BLaER1 (cell line): ENCODE measurements around the gene BGLAP.

Experiments used
- H3K27ac ChIP-seq: shearing (Covaris generic); formaldehyde crosslinking; 2 replicates; pipeline ENCODE4 v1.8.1; 2022
- H3K27me3 ChIP-seq: shearing (Covaris generic); formaldehyde crosslinking; 2 replicates; pipeline ENCODE4 v1.8.1; 2022
- H3K36me3 ChIP-seq: shearing (Covaris generic); formaldehyde crosslinking; 2 replicates; pipeline ENCODE4 v1.8.1; 2022
- H3K4me1 ChIP-seq: shearing (Covaris generic); formaldehyde crosslinking; 2 replicates; pipeline ENCODE4 v1.8.1; 2022
- H3K4me2 ChIP-seq: shearing (Covaris generic); formaldehyde crosslinking; 2 replicates; pipeline ENCODE4 v1.8.1; 2022
- H3K4me3 ChIP-seq: shearing (Covaris generic); formaldehyde crosslinking; 2 replicates; pipeline ENCODE4 v1.8.1; 2022
- H3K9ac ChIP-seq: shearing (Covaris generic); formaldehyde crosslinking; 2 replicates; pipeline ENCODE4 v1.8.1; 2022
- H3K9me3 ChIP-seq: shearing (Covaris generic); formaldehyde crosslinking; 2 replicates; pipeline ENCODE4 v1.8.1; 2022
- H4K20me1 ChIP-seq: shearing (Covaris generic); formaldehyde crosslinking; 2 replicates; pipeline ENCODE4 v1.8.1; 2022
- Cebpa-rat ChIP-seq: shearing (Covaris generic); IDR thresholded peaks from 2 replicates; pipeline ENCODE4 v1.8.1; 2022

BGLAP gene

DNA sequence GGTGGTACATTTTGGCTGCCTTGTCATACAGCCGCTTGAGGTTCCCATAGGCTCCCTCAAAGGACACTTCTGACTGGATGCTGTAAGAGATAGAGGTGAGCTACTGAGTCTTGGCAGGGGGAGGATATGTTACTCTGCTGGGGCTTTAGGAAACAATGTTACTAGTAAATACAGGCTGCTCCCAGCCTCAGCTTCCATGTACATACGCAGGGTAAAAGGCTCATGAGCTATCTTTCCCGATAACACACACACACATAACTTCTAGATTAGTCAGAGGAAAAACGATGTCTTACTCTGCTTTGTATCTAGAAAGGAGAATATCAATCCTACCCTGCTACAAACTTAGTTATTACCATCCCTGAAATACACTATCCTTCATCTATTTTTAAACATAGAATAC, 26.4 kb downstream of the BGLAP start:
- peaks cover 78% of the 10 kb centered on the region for H4K20me1 ChIP-seq
- no peak for TF ChIP-seq Cebpa-rat
- H3K27me3 ChIP-seq = no peaks in the 10 kb centered on the region
- H3K4me2 ChIP-seq = no peak overlapping the region
- peaks cover 99% of the 10 kb centered on the region for H3K36me3 ChIP-seq
- H3K4me1 ChIP-seq = no peaks in the 10 kb centered on the region
- H3K4me3 ChIP-seq = no peak overlapping the region
- no peak overlapping the region for H3K9ac ChIP-seq
- no peak overlapping the region for H3K27ac ChIP-seq
- no peaks in the 10 kb centered on the region for H3K9me3 ChIP-seq

DNA sequence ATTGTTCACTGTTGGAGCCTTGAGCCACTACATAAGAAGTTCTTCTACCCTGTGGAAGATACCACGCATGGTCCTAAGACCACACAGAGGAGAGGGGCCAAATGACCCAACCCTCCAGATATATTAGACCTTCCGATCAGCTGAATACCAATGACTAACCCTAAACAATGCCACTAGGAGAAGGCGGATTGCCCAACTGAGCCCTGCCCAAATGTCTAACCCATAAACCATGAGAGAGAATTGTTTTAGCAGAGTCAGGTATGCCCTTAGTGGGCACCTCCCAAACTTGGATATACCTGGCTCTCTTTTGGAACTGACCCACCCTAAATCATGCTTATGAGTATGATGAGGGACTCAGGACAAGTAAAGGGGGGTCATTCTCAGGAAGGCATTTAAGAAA, 28.3 kb downstream of the BGLAP start:
- H3K36me3 ChIP-seq = peaks cover 99% of the 10 kb centered on the region
- H3K4me2 ChIP-seq = no peak overlapping the region
- peaks cover 80% of the 10 kb centered on the region for H4K20me1 ChIP-seq
- H3K4me1 ChIP-seq = no peaks in the 10 kb centered on the region
- no peaks in the 10 kb centered on the region for H3K9me3 ChIP-seq
- H3K27ac ChIP-seq = no peak overlapping the region
- no peak for TF ChIP-seq Cebpa-rat
- no peak overlapping the region for H3K4me3 ChIP-seq
- no peak overlapping the region for H3K9ac ChIP-seq
- H3K27me3 ChIP-seq = no peaks in the 10 kb centered on the region

DNA sequence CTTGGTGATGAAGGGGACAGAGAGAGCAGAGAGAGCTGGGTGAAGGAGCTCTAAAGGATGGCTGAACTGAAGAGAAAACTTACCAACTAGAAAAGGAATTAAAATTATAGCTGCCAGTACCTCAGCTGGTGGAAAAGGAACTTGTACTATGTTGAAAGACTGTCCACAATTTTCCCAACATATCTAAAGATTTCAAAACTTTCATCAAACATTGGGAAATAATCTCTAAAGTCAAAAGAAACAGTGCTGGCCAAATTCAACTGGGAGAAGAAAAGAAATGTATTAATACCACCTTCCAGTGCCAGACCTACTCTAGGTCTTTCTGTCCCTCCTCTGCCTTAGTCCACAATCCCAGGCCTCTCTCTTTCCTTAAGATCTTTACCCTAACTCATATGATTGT, 34.5 kb downstream of the BGLAP start:
- no peak overlapping the region for H3K9ac ChIP-seq
- peaks cover 90% of the 10 kb centered on the region for H3K36me3 ChIP-seq
- H3K9me3 ChIP-seq = no peaks in the 10 kb centered on the region
- peaks cover 82% of the 10 kb centered on the region for H4K20me1 ChIP-seq
- H3K4me3 ChIP-seq = no peak overlapping the region
- peaks cover 17% of the 10 kb centered on the region for H3K4me1 ChIP-seq
- H3K4me2 ChIP-seq = no peak overlapping the region
- no peak overlapping the region for H3K27ac ChIP-seq
- no peaks in the 10 kb centered on the region for H3K27me3 ChIP-seq
- no peak for TF ChIP-seq Cebpa-rat

DNA sequence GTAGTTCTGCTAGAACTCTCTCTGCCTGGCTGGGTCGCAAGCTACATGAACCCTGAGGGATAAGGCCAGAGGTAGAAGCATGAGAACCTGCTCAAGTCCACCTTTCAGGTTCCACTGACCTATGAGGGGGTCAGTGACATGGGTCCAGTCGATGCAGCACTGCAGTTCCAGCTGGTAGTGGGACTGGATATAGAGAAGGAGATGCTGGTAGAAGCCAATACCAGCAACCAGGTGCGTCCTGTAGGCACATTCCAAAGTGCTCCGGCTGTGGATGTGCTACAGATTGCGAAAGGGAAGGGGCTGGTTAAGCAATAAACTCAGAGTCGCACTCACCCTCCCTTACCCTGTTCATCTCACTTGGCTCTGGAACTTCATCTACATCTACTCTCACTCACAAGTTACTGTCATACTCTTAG, 35.0 kb downstream of the BGLAP start:
- no peak overlapping the region for H3K4me2 ChIP-seq
- H3K9ac ChIP-seq = no peak overlapping the region
- H3K27ac ChIP-seq = no peak overlapping the region
- H3K27me3 ChIP-seq = no peaks in the 10 kb centered on the region
- peaks cover 85% of the 10 kb centered on the region for H3K36me3 ChIP-seq
- TF ChIP-seq Cebpa-rat = no peak
- H3K9me3 ChIP-seq = no peaks in the 10 kb centered on the region
- H3K4me1 ChIP-seq = peaks cover 21% of the 10 kb centered on the region
- no peak overlapping the region for H3K4me3 ChIP-seq
- peaks cover 82% of the 10 kb centered on the region for H4K20me1 ChIP-seq

DNA sequence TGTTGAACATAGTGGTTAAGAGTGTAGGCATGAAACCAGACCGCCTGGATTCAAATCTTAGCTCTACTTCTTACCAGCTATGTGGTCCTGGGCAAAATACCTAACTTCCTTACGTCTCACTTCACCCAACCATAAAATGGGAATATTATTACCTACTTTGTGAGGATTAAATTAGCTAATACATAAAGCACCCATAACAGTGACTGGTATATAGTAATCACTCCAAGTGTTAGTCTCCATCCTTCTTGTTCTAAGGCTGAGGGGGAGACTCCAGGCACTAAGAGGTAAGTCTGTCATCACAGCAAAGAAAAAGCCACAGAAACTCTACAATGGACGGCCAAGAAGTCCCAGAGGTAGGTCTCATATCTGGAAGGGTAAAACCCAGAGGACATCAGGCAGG, 37.9 kb downstream of the BGLAP start:
- H3K36me3 ChIP-seq = peaks cover 57% of the 10 kb centered on the region
- no peak overlapping the region for H3K9ac ChIP-seq
- H3K9me3 ChIP-seq = no peaks in the 10 kb centered on the region
- peaks cover 67% of the 10 kb centered on the region for H4K20me1 ChIP-seq
- H3K27ac ChIP-seq = no peak overlapping the region
- H3K27me3 ChIP-seq = no peaks in the 10 kb centered on the region
- H3K4me3 ChIP-seq = no peak overlapping the region
- TF ChIP-seq Cebpa-rat = no peak
- peaks cover 34% of the 10 kb centered on the region for H3K4me1 ChIP-seq
- H3K4me2 ChIP-seq = 0 out of 2 replicates have a peak overlapping the region, but pooled peaks have one; percentile 92

DNA sequence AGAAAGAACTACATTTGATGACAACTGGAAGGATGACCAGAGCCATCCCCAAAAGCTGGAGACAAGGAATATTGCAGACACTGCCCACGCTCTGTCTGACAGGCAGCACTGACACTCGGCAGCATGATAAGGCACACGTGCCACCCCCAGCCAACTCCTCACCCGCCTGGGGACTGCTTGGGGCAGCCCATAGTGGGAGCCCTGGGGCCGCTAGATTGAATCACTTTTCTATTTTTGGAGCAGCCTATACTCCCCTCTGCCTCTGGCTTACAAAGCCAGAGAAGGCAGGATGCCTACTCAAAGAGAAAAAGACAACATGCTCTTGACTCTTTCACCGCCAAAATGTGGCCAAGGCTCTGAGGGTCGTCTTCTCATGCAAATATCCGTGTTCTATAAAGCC, 39.3 kb downstream of the BGLAP start:
- peak overlapping the region; percentile 96 for H3K9ac ChIP-seq
- H3K4me3 ChIP-seq = peak overlapping the region; percentile 83
- H3K4me1 ChIP-seq = peaks cover 34% of the 10 kb centered on the region
- no peaks in the 10 kb centered on the region for H3K27me3 ChIP-seq
- peak overlapping the region; percentile 95 for H3K27ac ChIP-seq
- peaks cover 56% of the 10 kb centered on the region for H3K36me3 ChIP-seq
- H3K4me2 ChIP-seq = peak overlapping the region; percentile 92
- H4K20me1 ChIP-seq = peaks cover 55% of the 10 kb centered on the region
- TF ChIP-seq Cebpa-rat = no peak
- H3K9me3 ChIP-seq = no peaks in the 10 kb centered on the region

DNA sequence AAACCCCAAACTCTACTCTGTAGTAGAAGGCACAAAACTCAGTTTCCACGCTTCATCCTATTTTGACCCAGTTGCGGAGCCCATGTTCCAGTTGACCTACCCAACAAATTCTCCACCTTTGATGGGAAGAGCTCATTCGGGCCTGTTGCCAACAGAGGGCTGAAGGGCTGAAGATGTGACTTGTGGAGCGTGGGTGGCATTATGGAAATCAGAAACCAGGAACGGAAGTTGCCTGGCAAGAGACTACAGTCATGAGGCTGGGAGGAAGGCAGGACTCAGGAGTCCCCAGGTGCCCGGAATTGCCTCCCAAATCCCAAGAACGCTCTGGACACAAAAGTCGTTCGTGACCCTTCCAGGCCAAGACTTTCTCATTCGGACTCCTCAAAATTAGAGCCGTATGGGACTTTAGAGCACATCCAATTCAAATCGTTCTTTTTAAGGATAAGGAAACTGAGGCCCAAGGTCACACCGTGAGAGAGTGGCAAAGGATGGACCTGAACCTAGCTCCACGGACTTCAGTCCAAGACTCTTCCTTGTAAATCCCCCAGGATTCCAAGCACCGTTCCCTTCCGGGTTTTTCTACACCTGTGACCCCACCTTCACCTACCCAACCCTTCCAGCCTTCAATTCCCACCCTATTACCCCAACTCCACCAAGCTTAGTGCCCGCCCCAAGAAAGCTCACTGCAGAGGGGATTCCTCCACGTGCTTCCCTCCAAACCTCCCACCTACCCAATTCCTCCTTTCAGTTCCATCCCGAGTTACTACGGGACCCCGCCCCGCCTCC, 39.9 kb downstream of the BGLAP start:
- Histone ChIP-seq H3K27me3 (no peaks in the 10 kb centered on the region), H4K20me1 (peaks cover 50% of the 10 kb centered on the region), H3K36me3 (peaks cover 56% of the 10 kb centered on the region), H3K4me1 (peaks cover 34% of the 10 kb centered on the region), H3K4me3 (peak overlapping the region; percentile 83), H3K9ac (peak overlapping the region; percentile 96), H3K9me3 (no peaks in the 10 kb centered on the region), H3K4me2 (peak overlapping the region; percentile 92), H3K27ac (peak overlapping the region; percentile 95)
- no peak for TF ChIP-seq Cebpa-rat

DNA sequence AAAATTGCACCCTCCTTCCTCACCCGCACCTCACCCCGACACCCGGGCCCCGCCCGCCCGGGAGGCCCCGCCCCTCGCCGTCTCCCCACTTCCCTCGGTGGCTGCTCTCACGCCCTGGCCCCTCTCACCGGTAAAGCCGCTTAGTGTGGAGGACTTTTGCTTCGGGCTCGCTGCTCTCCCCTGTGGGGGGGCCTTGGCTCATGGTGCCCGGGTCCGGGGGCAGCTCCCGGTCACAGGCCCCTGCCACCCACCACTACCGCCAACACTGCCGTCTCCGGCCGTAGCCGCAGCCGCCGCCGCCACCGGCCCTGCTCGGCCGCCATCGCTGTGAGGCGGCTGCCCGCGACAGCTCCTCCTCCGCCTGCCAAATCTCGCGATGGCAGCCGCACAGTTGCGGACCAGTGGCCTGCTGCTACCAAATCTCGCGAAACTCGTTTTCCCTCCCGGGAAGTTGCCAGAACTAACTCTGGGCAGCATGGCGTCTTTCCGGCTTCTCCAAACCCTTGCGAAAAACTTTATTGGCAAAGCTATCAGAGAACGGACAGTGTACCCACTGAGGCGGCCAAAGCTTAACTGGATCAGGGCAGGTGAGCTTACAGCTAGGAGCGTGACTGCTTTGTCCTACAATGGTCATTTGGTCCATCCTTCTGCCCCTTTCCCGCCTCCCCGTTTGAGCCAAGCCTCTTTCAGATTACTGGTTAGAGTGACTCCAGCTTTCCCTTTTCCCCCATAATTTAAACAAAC, 40.7 kb downstream of the BGLAP start, which contains the start of gene SMG5:
Gene SMG5 (minus strand): TSS at position 347 of the 744 bp plus-strand sequence. CDS start 145 bp downstream, at position 202.
- Histone ChIP-seq H3K4me1 (peaks cover 34% of the 10 kb centered on the region), H3K9ac (peak within 1 kb of the TSS; percentile 96), H3K4me2 (peak within 1 kb of the TSS; percentile 95), H3K4me3 (peak within 1 kb of the TSS; percentile 83), H3K36me3 (peaks cover 49% of the 10 kb centered on the region), H3K9me3 (no peaks in the 10 kb centered on the region), H3K27me3 (no peaks in the 10 kb centered on the region), H3K27ac (peak within 1 kb of the TSS; percentile 95), H4K20me1 (peaks cover 44% of the 10 kb centered on the region)
- no peak for TF ChIP-seq Cebpa-rat

DNA sequence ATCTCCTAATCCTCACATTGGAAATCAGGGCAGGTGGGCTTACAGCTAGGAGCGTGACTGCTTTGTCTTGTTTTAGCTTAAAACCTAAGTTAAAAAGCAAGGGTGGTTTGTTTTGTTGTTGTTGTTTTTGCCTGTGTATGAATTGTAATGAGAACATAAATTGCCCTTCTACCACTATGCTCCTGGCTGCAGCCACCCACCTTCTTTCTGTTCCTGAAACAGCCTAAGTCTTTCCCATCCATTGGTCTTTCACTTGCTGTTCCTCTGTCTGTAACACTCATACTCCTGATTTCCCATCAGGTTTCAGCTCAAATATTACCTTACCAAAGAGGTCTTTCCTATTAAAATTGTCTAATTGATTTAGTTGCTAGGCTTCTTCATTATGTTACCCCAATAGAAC, 41.5 kb downstream of the BGLAP start:
- peak overlapping the region; percentile 96 for H3K9ac ChIP-seq
- H4K20me1 ChIP-seq = peaks cover 35% of the 10 kb centered on the region
- H3K4me2 ChIP-seq = peak overlapping the region; percentile 95
- no peaks in the 10 kb centered on the region for H3K27me3 ChIP-seq
- H3K9me3 ChIP-seq = no peaks in the 10 kb centered on the region
- peak overlapping the region; percentile 95 for H3K27ac ChIP-seq
- peaks cover 43% of the 10 kb centered on the region for H3K36me3 ChIP-seq
- no peak for TF ChIP-seq Cebpa-rat
- peak overlapping the region; percentile 83 for H3K4me3 ChIP-seq
- H3K4me1 ChIP-seq = peaks cover 34% of the 10 kb centered on the region

DNA sequence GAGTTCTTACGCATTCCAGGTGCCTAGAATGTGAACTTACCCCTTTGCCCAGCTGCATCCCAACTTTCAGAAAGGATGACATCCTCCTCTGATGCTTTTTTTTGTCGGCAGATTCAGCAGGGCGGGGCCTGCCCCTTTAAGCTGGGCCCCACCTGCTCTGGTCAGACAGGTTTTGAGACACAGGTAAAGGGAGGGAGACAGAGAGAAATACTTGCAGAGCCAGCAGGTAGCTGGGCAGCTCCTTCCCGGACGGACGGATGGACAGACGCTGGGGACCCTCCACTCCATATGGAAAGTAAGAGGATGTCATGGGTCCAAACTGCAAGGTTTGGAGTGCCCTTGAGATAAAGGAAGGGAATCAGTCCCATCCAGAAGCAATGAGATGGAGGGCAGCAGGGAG, 42.1 kb downstream of the BGLAP start, which contains the start of gene TMEM79:
Gene TMEM79 (plus strand): TSS at position 214 of the 400 bp plus-strand sequence. CDS start 902 bp downstream, outside the sequence.
- TF ChIP-seq Cebpa-rat = no peak
- Histone ChIP-seq H3K27ac (peak within 1 kb of the TSS; percentile 95), H4K20me1 (peaks cover 29% of the 10 kb centered on the region), H3K9me3 (no peaks in the 10 kb centered on the region), H3K9ac (peak within 1 kb of the TSS; percentile 96), H3K36me3 (peaks cover 42% of the 10 kb centered on the region), H3K4me3 (peak within 1 kb of the TSS; percentile 83), H3K4me2 (peak within 1 kb of the TSS; percentile 95), H3K4me1 (peaks cover 34% of the 10 kb centered on the region), H3K27me3 (no peaks in the 10 kb centered on the region)
